Activated CD4-positive, CD25-positive, alpha-beta regulatory T cell (primary cell): ENCODE results near the gene BCL2L12.
"Not testable (repeated sequence)": the region's sequence is repeated elsewhere in the genome, so short reads cannot be mapped to it uniquely, and the experiment has no call there.

ENCODE experiments used
- DNase-seq, 4 experiments: peaks; one replicate each; lab custom pipeline; 2025; lab: John Stamatoyannopoulos, UW

BCL2L12 gene

GRCh38 chr19:49710372-49710951 lies 44.7 kb downstream of the BCL2L12 start:
- no peak for DNase-seq

- no peak for DNase-seq
Measured at GRCh38 chr19:49712397-49712859, 46.7 kb downstream of the BCL2L12 start.

- no peak for DNase-seq
Measured at GRCh38 chr19:49713236-49713845, 47.6 kb downstream of the BCL2L12 start.

- DNase-seq: no peak
Measured at GRCh38 chr19:49716154-49716553, 50.4 kb downstream of the BCL2L12 start.

- DNase-seq: no peak
Measured at GRCh38 chr19:49718511-49718910, 52.8 kb downstream of the BCL2L12 start.

GRCh38 chr19:49718991-49719390 lies 53.3 kb downstream of the BCL2L12 start:
- DNase-seq: no peak

- DNase-seq: not testable (repeated sequence)
Measured at GRCh38 chr19:49719420-49719819, 53.7 kb downstream of the BCL2L12 start.
